SK-N-MC (cell line): Measurements from ENCODE around the gene BMI1.

ENCODE experiments used
- EZH2 ChIP-seq: fragments of 200-600 bp; sonication (generic); IDR thresholded peaks from one replicate; pipeline ENCODE4 v1.6.1; 2017; ENCODE audit warnings: antibody characterized with exemption
- POLR2AphosphoS5 ChIP-seq: IDR thresholded peaks from 2 replicates; pipeline ENCODE4 v1.6.1; 2012; ENCODE audit warnings: mild to moderate bottlenecking, low read depth, low read length, borderline replicate concordance

DNA sequence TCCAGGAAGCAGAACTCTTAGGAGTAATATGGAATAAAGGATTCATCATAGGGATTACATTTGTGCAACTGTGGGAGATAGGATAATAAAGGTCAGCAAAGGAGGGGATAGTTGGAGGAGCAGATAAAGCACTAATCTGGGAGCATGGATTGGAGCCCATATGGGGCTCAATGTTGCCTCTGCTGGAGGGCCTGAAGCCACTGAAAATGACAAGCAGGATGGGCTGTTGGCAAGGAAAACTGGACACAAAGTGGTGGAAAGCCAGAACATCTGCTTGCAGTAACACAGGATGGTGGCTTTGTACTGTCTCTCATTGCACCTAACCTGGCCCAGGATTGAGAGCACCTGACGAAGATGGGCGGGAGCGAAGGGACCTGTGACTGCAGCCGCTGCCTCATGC, 19.7 kb upstream of the BMI1 start:
- no peak for TF ChIP-seq POLR2AphosphoS5
- TF ChIP-seq EZH2, result no peak
